Esophagus muscularis mucosa (tissue), 3 donors: Measurements from ENCODE around the gene MBTD1.

ENCODE experiments used
- POLR2A ChIP-seq: fragments of 450-650 bp; IDR thresholded peaks from one replicate; pipeline ENCODE4 v1.6.1; 2017; ENCODE audit warnings: antibody characterized with exemption, moderate library complexity, mild to moderate bottlenecking, low read depth
- TF ChIP-seq, protein P1 (sequence below), 3 experiments: fragments of 200-600 bp in 2 of 3; fragments of 450-650 bp in 1 of 3; sonication (generic) in 2 of 3; IDR thresholded peaks; one replicate each; pipeline ENCODE4 v1.5.1; 2017 to 2019; ENCODE audit warnings: antibody characterized with exemption in 3 of 3, mild to moderate bottlenecking in 2 of 3, moderate library complexity in 1 of 3

DNA sequence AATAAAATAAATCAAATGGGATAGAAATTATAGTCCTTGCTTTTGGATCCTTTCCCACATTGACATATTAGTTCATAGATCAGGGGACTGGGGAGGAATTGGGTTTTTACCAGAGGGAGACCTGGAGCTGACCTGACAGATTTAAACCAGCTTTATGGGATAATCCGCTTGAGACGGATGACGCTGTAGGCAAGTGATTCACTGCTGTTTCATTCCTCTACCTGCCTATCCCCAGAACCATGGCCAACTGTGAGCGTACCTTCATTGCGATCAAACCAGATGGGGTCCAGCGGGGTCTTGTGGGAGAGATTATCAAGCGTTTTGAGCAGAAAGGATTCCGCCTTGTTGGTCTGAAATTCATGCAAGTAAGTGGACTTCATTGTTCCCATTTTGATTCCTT lies 104.4 kb downstream of the MBTD1 start:
- TF ChIP-seq, protein P1, sequence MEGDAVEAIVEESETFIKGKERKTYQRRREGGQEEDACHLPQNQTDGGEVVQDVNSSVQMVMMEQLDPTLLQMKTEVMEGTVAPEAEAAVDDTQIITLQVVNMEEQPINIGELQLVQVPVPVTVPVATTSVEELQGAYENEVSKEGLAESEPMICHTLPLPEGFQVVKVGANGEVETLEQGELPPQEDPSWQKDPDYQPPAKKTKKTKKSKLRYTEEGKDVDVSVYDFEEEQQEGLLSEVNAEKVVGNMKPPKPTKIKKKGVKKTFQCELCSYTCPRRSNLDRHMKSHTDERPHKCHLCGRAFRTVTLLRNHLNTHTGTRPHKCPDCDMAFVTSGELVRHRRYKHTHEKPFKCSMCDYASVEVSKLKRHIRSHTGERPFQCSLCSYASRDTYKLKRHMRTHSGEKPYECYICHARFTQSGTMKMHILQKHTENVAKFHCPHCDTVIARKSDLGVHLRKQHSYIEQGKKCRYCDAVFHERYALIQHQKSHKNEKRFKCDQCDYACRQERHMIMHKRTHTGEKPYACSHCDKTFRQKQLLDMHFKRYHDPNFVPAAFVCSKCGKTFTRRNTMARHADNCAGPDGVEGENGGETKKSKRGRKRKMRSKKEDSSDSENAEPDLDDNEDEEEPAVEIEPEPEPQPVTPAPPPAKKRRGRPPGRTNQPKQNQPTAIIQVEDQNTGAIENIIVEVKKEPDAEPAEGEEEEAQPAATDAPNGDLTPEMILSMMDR (IDR thresholded peaks at IDR 0.05) = no peak
- TF ChIP-seq POLR2A = no peak
